Spleen (tissue), 11 donors: ENCODE measurements around the gene UAP1. TPM values are rescaled to one million over a fixed set of nuclear protein-coding genes. Genes with fewer than 3 reads are reported as not detected.

Experiments used
- DNase-seq: peaks from one replicate; pipeline ENCODE4 v3.0.0-alpha.2; 2020
- H3K27ac ChIP-seq, 8 donors: fragments of 200-600 bp; sonication (generic) in 7 of 8; 1 replicate in 4 of 8; 2 replicates in 4 of 8; pipeline versions ENCODE4 v1.5.0 to v1.8.0; 2016 to 2021; ENCODE audit warnings: inconsistent platforms in 4 of 8, mild to moderate bottlenecking in 4 of 8, moderate library complexity in 1 of 8
- H3K27me3 ChIP-seq, 7 donors: fragments of 200-600 bp; sonication (generic) in 6 of 7; replicated peaks in 1 of 7; 1 replicate in 4 of 7; 2 replicates in 3 of 7; pipeline versions ENCODE4 v1.5.0 to v1.8.0; 2016 to 2021; ENCODE audit warnings: inconsistent platforms in 3 of 7, mild to moderate bottlenecking in 1 of 7
- H3K36me3 ChIP-seq, 6 donors: fragments of 200-600 bp; sonication (generic) in 5 of 6; 1 replicate in 4 of 6; 2 replicates in 2 of 6; pipeline versions ENCODE4 v1.5.0 to v1.8.0; 2016 to 2021; ENCODE audit warnings: inconsistent platforms in 2 of 6
- H3K4me1 ChIP-seq, 6 donors: fragments of 200-600 bp; sonication (generic) in 5 of 6; 1 replicate in 3 of 6; 2 replicates in 3 of 6; pipeline versions ENCODE4 v1.5.0 to v1.8.0; 2016 to 2021; ENCODE audit warnings: inconsistent platforms in 3 of 6
- H3K4me3 ChIP-seq, 8 donors: fragments of 200-600 bp; sonication (generic) in 7 of 8; 1 replicate in 4 of 8; 2 replicates in 4 of 8; pipeline versions ENCODE4 v1.5.0 to v1.8.0; 2016 to 2021; ENCODE audit warnings: inconsistent platforms in 4 of 8, mild to moderate bottlenecking in 4 of 8, moderate library complexity in 2 of 8
- H3K9me3 ChIP-seq, 8 donors: fragments of 200-600 bp; sonication (generic) in 7 of 8; 1 replicate in 4 of 8; 2 replicates in 4 of 8; pipeline versions ENCODE4 v1.5.0 to v1.8.0; 2016 to 2021; ENCODE audit warnings: inconsistent platforms in 4 of 8
- CTCF ChIP-seq, 11 experiments: fragments of 200-600 bp in 7 of 11; fragments of 450-650 bp in 4 of 11; sonication (generic) in 4 of 11; IDR thresholded peaks in 8 of 11; conservative IDR thresholded peaks in 3 of 11; 1 replicate in 7 of 11; 2 replicates in 4 of 11; pipeline versions ENCODE4 v1.4.0 to v1.8.0; 2016 to 2021; ENCODE audit warnings: antibody characterized with exemption in 11 of 11, inconsistent platforms in 4 of 11, mild to moderate bottlenecking in 1 of 11
- POLR2A ChIP-seq, 3 donors: fragments of 450-650 bp; IDR thresholded peaks; one replicate each; pipeline ENCODE4 v1.5.1; 2017; ENCODE audit warnings: antibody characterized with exemption in 3 of 3, mild to moderate bottlenecking in 1 of 3
- POLR2AphosphoS5 ChIP-seq, 3 donors: sonication (generic); formaldehyde crosslinking; IDR thresholded peaks; one replicate each; pipeline ENCODE4 v1.5.1; 2017; ENCODE audit warnings: antibody characterized with exemption in 3 of 3
- WGBS, 5 donors: extraction: QIAGEN DNeasy Blood & Tissue Kit in 3 of 5; methylation state at CpG; one replicate each; pipeline versions ENCODE4 v1.1.5 to v1.1.7; 2013 to 2018; 5-methylcytosine and 5-hydroxymethylcytosine counted together
- intact Hi-C: fragments of 100-400 bp; cut with DNase I; formaldehyde crosslinking; loops from one replicate; pipeline ENCODE4 v1.15.0; 2023; ENCODE audit warnings: low total_unique reads
- polyA plus RNA-seq, 3 donors: library from polyadenylated mRNA; stranded (reverse); fragments of 200-250 nt; gene quantifications; one replicate each; pipeline ENCODE4 v1.2.1, GENCODE V29; 2013
- total RNA-seq, 7 donors: library from RNA; depleted of rRNA in 3 of 7; stranded (reverse); fragments of >200 nt in 3 of 7; fragmentation: NEBNext Ultra II Directional in 4 of 7; extraction: Animal tissue kit (Norgen Biotek cat#: 25700) in 4 of 7; gene quantifications; one replicate each; pipeline versions ENCODE4 v1.1.0 to v1.2.1, GENCODE V29; 2016 to 2021
- donor health status: healthy with polysubstance abuse.
- donor health status: DM: no; HTN: no; CAD: no; lungs with moderate emphysema.
- donor health status: DM: no; HTN: no; CAD: no.
- donor health status: Bipolar disorder and iron deficiency.
- donor health status: healthy.
- donor health status: DM: no; HTN: no; CAD: no.
- donor health status: DM: yes; HTN: yes; CAD: no.

Gene UAP1
- total and polyA plus RNA-seq, 10 donors, result 13.1 to 48.3 (median 21.2) TPM

- no peak for DNase-seq
- no peak overlapping the region for H3K4me3 ChIP-seq
- no peaks in the 10 kb centered on the region for H3K4me1 ChIP-seq
- WGBS, 5 donors, result 88 to 93% (median 91%) methylated on average over 5 to 7 of the region's 7 CpGs
- H3K9me3 ChIP-seq, result no peaks in the 10 kb centered on the region
- H3K27ac ChIP-seq, result no peak overlapping the region
- no peak for TF ChIP-seq POLR2AphosphoS5 (IDR thresholded peaks at IDR 0.05)
- no peak for TF ChIP-seq POLR2A (IDR thresholded peaks at IDR 0.05)
- no peak for TF ChIP-seq CTCF (IDR thresholded peaks at IDR 0.05 in 8 of 11, conservative IDR thresholded peaks at IDR 0.05 in 3 of 11)
- H3K27me3 ChIP-seq, result no peaks in the 10 kb centered on the region
- intact Hi-C loops, result no loop called here
- no peaks in the 10 kb centered on the region for H3K36me3 ChIP-seq
Measured at GRCh38 chr1:162639718-162640117, 78.2 kb downstream of the UAP1 start.

GRCh38 chr1:162641114-162641513 is 79.6 kb downstream of the UAP1 start:
- WGBS, 5 donors, result 93 to 97% (median 93%) methylated on average over 2 of the region's 2 CpGs
- Histone ChIP-seq H3K4me1 (no peaks in the 10 kb centered on the region), H3K27ac (no peak overlapping the region), H3K4me3 (no peak overlapping the region), H3K36me3 (no peaks in the 10 kb centered on the region), H3K9me3 (no peaks in the 10 kb centered on the region), H3K27me3 (no peaks in the 10 kb centered on the region)
- TF ChIP-seq POLR2A (IDR thresholded peaks at IDR 0.05), result no peak
- TF ChIP-seq CTCF (IDR thresholded peaks at IDR 0.05 in 8 of 11, conservative IDR thresholded peaks at IDR 0.05 in 3 of 11), result no peak
- no peak for TF ChIP-seq POLR2AphosphoS5 (IDR thresholded peaks at IDR 0.05)
- intact Hi-C loops, result no loop called here
- no peak for DNase-seq

GRCh38 chr1:162644986-162645314 is 83.4 kb downstream of the UAP1 start:
- Histone ChIP-seq H3K27me3 (peaks cover 0 to 6% (median 0%) of the 10 kb centered on the region in 7 donors), H3K36me3 (no peaks in the 10 kb centered on the region), H3K4me1 (no peaks in the 10 kb centered on the region), H3K27ac (no peak overlapping the region), H3K4me3 (no peak overlapping the region), H3K9me3 (no peaks in the 10 kb centered on the region)
- WGBS, 5 donors, result 86 to 94% (median 89%) methylated on average over 3 of the region's 3 CpGs
- no peak for DNase-seq
- intact Hi-C loops, result no loop called here
- TF ChIP-seq POLR2AphosphoS5 (IDR thresholded peaks at IDR 0.05), result no peak
- TF ChIP-seq POLR2A (IDR thresholded peaks at IDR 0.05), result no peak
- no peak for TF ChIP-seq CTCF (IDR thresholded peaks at IDR 0.05 in 8 of 11, conservative IDR thresholded peaks at IDR 0.05 in 3 of 11)

- Histone ChIP-seq H3K27me3 (peaks cover 0 to 6% (median 0%) of the 10 kb centered on the region in 7 donors), H3K4me1 (no peaks in the 10 kb centered on the region), H3K9me3 (no peaks in the 10 kb centered on the region), H3K4me3 (no peak overlapping the region), H3K27ac (no peak overlapping the region), H3K36me3 (no peaks in the 10 kb centered on the region)
- no peak for DNase-seq
- intact Hi-C loops, result no loop called here
- TF ChIP-seq POLR2A (IDR thresholded peaks at IDR 0.05) (no peak), CTCF (IDR thresholded peaks at IDR 0.05 in 8 of 11, conservative IDR thresholded peaks at IDR 0.05 in 3 of 11) (no peak), POLR2AphosphoS5 (IDR thresholded peaks at IDR 0.05) (no peak)
- 83 to 93% (median 87%) methylated on average over 4 of the region's 4 CpGs for WGBS, 5 donors
Measured at GRCh38 chr1:162645666-162646065, 84.1 kb downstream of the UAP1 start.
